Measurements from ENCODE around the gene ZNF343. TPM values are rescaled to one million over a fixed set of nuclear protein-coding genes. Genes with fewer than 3 reads are reported as not detected.

The ZNF343 gene
- total RNA-seq, 1 experiment from 2014 or later: 12.0 TPM

DNA sequence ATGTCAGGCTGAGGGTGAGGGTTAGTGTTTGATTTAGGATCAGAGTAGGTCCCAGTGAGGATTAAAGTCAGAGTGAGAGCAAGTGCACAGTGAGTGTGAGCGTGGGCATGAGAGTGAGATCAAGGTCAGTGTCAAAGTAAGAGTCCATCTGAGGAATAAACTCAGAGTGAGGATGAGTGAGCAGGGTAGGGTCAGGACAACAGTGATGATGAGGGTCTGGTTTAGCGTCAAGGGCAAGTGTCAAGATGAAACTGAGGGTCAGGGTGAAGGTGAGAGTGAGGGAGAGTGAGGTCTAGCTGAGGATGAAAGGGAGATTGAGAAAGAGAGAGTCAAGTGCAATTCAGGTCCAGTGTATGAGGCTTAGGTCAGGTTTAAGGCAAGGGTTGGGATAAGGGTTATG lies 7.7 kb upstream of the ZNF343 start:
- Histone ChIP-seq H3K9me3 (ENCODE audit: control insufficient read depth in 1 of 2, insufficient read depth in 1 of 2, low read depth in 1 of 2, low read length in 2 of 2) (no peaks in the 10 kb centered on the region), H3K36me3 (ENCODE audit: control insufficient read depth in 1 of 2, insufficient read depth in 2 of 2, low read length in 2 of 2) (no peaks in the 10 kb centered on the region), H2AFZ (ENCODE audit: low read depth, low read length, poor library complexity, severe bottlenecking) (no peak overlapping the region), H3K4me3 (replicated peaks in 1 of 2; ENCODE audit: low read depth in 1 of 2, low read length in 2 of 2) (no peak overlapping the region), H3K9me2 (ENCODE audit: insufficient read depth) (no peaks in the 10 kb centered on the region), H3K4me1 (ENCODE audit: control insufficient read depth in 1 of 2, insufficient read depth in 2 of 2, low read length in 2 of 2) (peaks cover 0 to under 1% of the 10 kb centered on the region in 2 experiments; a peak in 2 of 4 replicates), H3K79me2 (ENCODE audit: insufficient read depth, low read length) (no peaks in the 10 kb centered on the region), H3K4me2 (ENCODE audit: low read length) (no peak overlapping the region), H3K27me3 (ENCODE audit: insufficient read depth, low read length) (no peaks in the 10 kb centered on the region), H3K9ac (ENCODE audit: low read length) (no peak overlapping the region), H3K27ac (ENCODE audit: low read depth, low read length) (no peak overlapping the region), H4K20me1 (ENCODE audit: insufficient read depth) (no peaks in the 10 kb centered on the region)
- intact Hi-C loops (cut with micrococcal nuclease): no loop called here
- DNase-seq (ENCODE audit: low read depth, low spot score) (no peak), ATAC-seq (no peak)
- ChIA-PET POLR2A (no interaction called here), CTCF (no interaction called here), RAD21 (ENCODE audit: low non-redundant PET in 1 of 2, low total read pairs in 2 of 2, uncharacterized antibody in 2 of 2, unreplicated experiment in 2 of 2) (no interaction called here)
- no TSS peak for BruUV-seq (replicated peaks)
- TF ChIP-seq POLR2AphosphoS5 (IDR thresholded peaks at IDR 0.05; ENCODE audit: low read depth, low read length): no peak
- TF ChIP-seq ZFX (IDR thresholded peaks at IDR 0.05): no peak
- TF ChIP-seq EZH2phosphoT487 (IDR thresholded peaks at IDR 0.05; ENCODE audit: borderline replicate concordance): no peak
- no peak for TF ChIP-seq CEBPB (IDR thresholded peaks at IDR 0.05; ENCODE audit: low read depth)
- no peak for TF ChIP-seq ZNF274 (IDR thresholded peaks at IDR 0.05; ENCODE audit: low read depth, low read length)
- TF ChIP-seq SRF (IDR thresholded peaks at IDR 0.05; ENCODE audit: low read depth): no peak
- TF ChIP-seq YY1 (IDR thresholded peaks at IDR 0.05; ENCODE audit: extremely low read depth, insufficient replicate concordance, low read depth, low read length): no peak
- no peak for TF ChIP-seq FOSL1 (IDR thresholded peaks at IDR 0.05; ENCODE audit: low read depth)
- no peak for TF ChIP-seq ELF1 (IDR thresholded peaks at IDR 0.05; ENCODE audit: borderline replicate concordance, low read depth)
- no peak for TF ChIP-seq RAD21 (IDR thresholded peaks at IDR 0.05; ENCODE audit: low read depth)
- no peak for TF ChIP-seq ATF3 (IDR thresholded peaks at IDR 0.05)
- TF ChIP-seq EZH2 (IDR thresholded peaks at IDR 0.05): no peak
- TF ChIP-seq, protein P1, sequence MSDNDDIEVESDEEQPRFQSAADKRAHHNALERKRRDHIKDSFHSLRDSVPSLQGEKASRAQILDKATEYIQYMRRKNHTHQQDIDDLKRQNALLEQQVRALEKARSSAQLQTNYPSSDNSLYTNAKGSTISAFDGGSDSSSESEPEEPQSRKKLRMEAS (IDR thresholded peaks at IDR 0.05): no peak
- no peak for TF ChIP-seq JUND (IDR thresholded peaks at IDR 0.05)
- no peak for TF ChIP-seq POLR2A (IDR thresholded peaks at IDR 0.05; ENCODE audit: borderline replicate concordance, extremely low read depth, insufficient read depth, insufficient read length)
- TF ChIP-seq SIN3A (IDR thresholded peaks at IDR 0.05; ENCODE audit: low read depth): no peak
- TF ChIP-seq, protein P2, sequence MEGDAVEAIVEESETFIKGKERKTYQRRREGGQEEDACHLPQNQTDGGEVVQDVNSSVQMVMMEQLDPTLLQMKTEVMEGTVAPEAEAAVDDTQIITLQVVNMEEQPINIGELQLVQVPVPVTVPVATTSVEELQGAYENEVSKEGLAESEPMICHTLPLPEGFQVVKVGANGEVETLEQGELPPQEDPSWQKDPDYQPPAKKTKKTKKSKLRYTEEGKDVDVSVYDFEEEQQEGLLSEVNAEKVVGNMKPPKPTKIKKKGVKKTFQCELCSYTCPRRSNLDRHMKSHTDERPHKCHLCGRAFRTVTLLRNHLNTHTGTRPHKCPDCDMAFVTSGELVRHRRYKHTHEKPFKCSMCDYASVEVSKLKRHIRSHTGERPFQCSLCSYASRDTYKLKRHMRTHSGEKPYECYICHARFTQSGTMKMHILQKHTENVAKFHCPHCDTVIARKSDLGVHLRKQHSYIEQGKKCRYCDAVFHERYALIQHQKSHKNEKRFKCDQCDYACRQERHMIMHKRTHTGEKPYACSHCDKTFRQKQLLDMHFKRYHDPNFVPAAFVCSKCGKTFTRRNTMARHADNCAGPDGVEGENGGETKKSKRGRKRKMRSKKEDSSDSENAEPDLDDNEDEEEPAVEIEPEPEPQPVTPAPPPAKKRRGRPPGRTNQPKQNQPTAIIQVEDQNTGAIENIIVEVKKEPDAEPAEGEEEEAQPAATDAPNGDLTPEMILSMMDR (IDR thresholded peaks at IDR 0.05 in 2 of 3, conservative IDR thresholded peaks at IDR 0.05 in 1 of 3; ENCODE audit: borderline replicate concordance in 1 of 3, insufficient read depth in 1 of 3, low read depth in 2 of 3, low read length in 2 of 3): no peak
- no peak for TF ChIP-seq TCF7L2 (IDR thresholded peaks at IDR 0.05; ENCODE audit: borderline replicate concordance, extremely low read depth, insufficient read depth, insufficient read length)
- no peak for TF ChIP-seq SP1 (IDR thresholded peaks at IDR 0.05; ENCODE audit: low read depth)
